ENCODE measurements around the gene GARIN1A. TPM values are rescaled to one million over a fixed set of nuclear protein-coding genes. Genes with fewer than 3 reads are reported as not detected.

The GARIN1A gene
- total RNA-seq, 1 donor from 2014 or later, result 3.4 TPM

DNA sequence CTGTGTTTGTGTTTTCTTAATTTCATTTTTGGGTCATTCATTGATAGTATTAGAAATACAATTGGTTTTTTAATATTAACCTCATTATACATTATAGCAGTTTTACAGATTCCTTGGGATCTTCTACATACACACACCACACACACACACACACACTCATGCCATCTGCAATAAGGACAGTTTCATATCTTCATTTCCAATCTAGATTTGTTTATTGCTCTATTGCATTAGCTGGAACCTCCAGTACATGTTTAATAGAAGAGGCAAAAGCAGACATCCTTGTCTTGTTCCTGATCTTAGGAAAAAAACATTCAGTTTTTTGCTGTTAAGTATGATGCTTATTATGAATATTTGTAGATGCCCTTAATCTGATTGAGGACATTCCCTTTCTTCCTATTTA is 49.3 kb downstream of the GARIN1A start:
- TF ChIP-seq CTCF (IDR thresholded peaks at IDR 0.05; ENCODE audit: unreplicated experiment), result no peak

More for the DNA sequence above, 49.3 kb downstream of the GARIN1A start:
- Mint-ChIP-seq H3K27me3 (ENCODE audit: low read depth) (no peaks in the 10 kb centered on the region), H3K36me3 (no peaks in the 10 kb centered on the region), H3K27ac (no peak overlapping the region), H3K4me1 (peaks cover 3% of the 10 kb centered on the region), H3K4me3 (no peak overlapping the region), H3K9me3 (no peaks in the 10 kb centered on the region)
- no peak for DNase-seq (ENCODE audit: low spot score in 2 of 2, unreplicated experiment in 2 of 2)

Other genes starting within 250 kb of the GARIN1A start
- gene HILPDA, start 216.4 kb upstream of the GARIN1A start, total RNA-seq, result 25.1 to 27.1 TPM (median 25.6 TPM) in 3 replicates
- 33.9 to 40.6 TPM (median 39.9 TPM) in 3 replicates for gene METTL2B, start 195.5 kb upstream of the GARIN1A start, total RNA-seq
- 193 to 199 TPM (median 194 TPM) in 3 replicates for gene CALU, start 67.1 kb downstream of the GARIN1A start, total RNA-seq
- gene OPN1SW, start 103.5 kb downstream of the GARIN1A start, total RNA-seq, result not detected in 3 replicates
- gene CCDC136, start 119.7 kb downstream of the GARIN1A start, total RNA-seq, result 34.6 to 39.1 TPM (median 34.8 TPM) in 3 replicates
- 176 to 188 TPM (median 184 TPM) in 3 replicates for gene FLNC, start 158.1 kb downstream of the GARIN1A start, total RNA-seq
- gene ATP6V1F, start 190.6 kb downstream of the GARIN1A start, total RNA-seq, result 122 to 123 TPM (median 122 TPM) in 3 replicates
- gene KCP, start 238.4 kb downstream of the GARIN1A start, total RNA-seq, result 19.8 to 23.7 TPM (median 22.5 TPM) in 3 replicates

Data from mesothelial cell of epicardium (in vitro differentiated cells).